ENCODE data around the gene KCNC1.

Gene KCNC1

DNA sequence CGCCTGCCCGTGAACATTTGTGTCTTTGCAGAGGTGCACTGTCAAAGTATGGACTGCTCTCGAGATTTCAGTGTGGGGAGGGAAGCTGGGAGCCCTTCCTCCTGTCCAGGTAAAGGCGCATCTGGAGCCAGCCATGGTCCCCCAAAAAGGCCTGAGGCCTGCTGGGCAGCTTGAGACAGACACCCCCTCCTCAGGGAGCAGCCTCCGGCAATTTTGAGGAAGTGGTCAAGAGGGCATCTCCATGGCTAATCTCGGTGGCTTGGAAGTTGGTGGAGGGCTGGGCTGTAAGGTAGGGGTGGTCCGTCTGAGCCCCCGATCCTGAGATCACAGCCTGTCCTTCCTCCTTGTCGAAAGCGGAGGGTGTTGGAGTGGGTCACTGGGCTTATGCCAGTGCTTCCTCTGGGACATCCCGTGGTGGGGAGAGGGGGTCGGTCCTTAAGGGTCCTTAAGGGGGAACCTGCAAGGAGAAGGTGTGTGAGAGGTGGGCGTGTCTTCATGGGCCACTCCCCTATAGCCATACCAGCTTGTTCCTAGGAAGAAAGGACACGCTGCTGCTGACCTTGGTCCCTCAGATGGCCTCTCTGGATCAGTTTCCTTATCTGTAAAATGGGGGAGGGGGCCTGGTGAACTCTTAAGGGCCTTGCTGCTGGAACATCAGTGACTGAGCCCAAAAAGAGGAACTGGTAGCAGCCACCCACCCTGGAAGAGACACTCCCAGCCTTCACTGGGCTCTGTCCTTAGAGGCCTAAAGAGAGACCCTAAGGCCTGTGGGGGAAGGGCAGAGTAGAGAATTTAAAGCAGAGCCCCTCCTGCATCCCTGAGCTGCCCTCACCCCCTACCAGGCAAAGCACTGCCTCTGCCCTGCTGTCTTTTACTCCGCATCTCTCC is 2.6 kb downstream of the KCNC1 start:
- Histone ChIP-seq H3K9me3 (ENCODE audit: control insufficient read depth in 2 of 2, low read length in 2 of 2) (no peaks in the 10 kb centered on the region), H3K4me1 (ENCODE audit: control insufficient read depth in 2 of 2, insufficient read depth in 2 of 2, low read length in 2 of 2) (no peaks in the 10 kb centered on the region), H3K4me3 (ENCODE audit: low read length in 2 of 2) (no peak overlapping the region), H3K27me3 (ENCODE audit: control insufficient read depth in 2 of 2, insufficient read depth in 2 of 2, low read length in 2 of 2) (peaks cover 43 to 54% of the 10 kb centered on the region in 2 donors), H3K9ac (ENCODE audit: low read depth in 1 of 2, low read length in 2 of 2) (no peak overlapping the region), H3K36me3 (ENCODE audit: control insufficient read depth in 2 of 2, insufficient read depth in 2 of 2, low read length in 2 of 2) (no peaks in the 10 kb centered on the region), H3K27ac (ENCODE audit: low read depth in 2 of 2, low read length in 2 of 2) (no peak overlapping the region)

GRCh38 chr11:17738151-17738973 is 3.8 kb downstream of the KCNC1 start:
- Histone ChIP-seq H3K9me3 (ENCODE audit: control insufficient read depth in 2 of 2, low read length in 2 of 2) (no peaks in the 10 kb centered on the region), H3K4me3 (ENCODE audit: low read length in 2 of 2) (no peak overlapping the region), H3K36me3 (ENCODE audit: control insufficient read depth in 2 of 2, insufficient read depth in 2 of 2, low read length in 2 of 2) (no peaks in the 10 kb centered on the region), H3K27ac (ENCODE audit: low read depth in 2 of 2, low read length in 2 of 2) (no peak overlapping the region), H3K4me1 (ENCODE audit: control insufficient read depth in 2 of 2, insufficient read depth in 2 of 2, low read length in 2 of 2) (no peaks in the 10 kb centered on the region), H3K9ac (ENCODE audit: low read depth in 1 of 2, low read length in 2 of 2) (no peak overlapping the region), H3K27me3 (ENCODE audit: control insufficient read depth in 2 of 2, insufficient read depth in 2 of 2, low read length in 2 of 2) (peaks cover 33 to 42% of the 10 kb centered on the region in 2 donors)

DNA sequence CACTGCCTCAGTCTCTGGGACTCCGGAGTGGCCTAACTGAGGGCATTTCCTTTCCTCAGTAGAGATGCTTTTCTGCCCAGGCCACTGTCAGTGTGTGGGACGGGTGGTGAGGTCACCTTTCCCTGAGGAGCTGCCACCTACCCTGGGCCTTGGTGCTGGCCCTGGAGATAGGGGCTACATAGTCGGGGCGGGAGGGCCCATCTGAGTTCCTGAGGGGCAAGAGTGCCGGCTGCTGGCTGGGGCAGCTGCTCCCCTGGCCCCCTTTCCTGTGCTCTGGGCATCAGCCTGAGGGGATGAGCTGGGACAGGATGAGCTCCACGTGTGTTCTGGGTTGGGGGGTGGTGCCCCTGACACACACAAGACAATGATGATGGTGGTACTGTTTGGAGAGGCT is 5.4 kb downstream of the KCNC1 start:
- H3K27me3 ChIP-seq (ENCODE audit: control insufficient read depth in 2 of 2, insufficient read depth in 2 of 2, low read length in 2 of 2), result peaks cover 24 to 32% of the 10 kb centered on the region in 2 donors
- H3K27ac ChIP-seq (ENCODE audit: low read depth in 2 of 2, low read length in 2 of 2), result no peak overlapping the region
- no peaks in the 10 kb centered on the region for H3K36me3 ChIP-seq (ENCODE audit: control insufficient read depth in 2 of 2, insufficient read depth in 2 of 2, low read length in 2 of 2)
- no peaks in the 10 kb centered on the region for H3K4me1 ChIP-seq (ENCODE audit: control insufficient read depth in 2 of 2, insufficient read depth in 2 of 2, low read length in 2 of 2)
- no peak overlapping the region for H3K4me3 ChIP-seq (ENCODE audit: low read length in 2 of 2)
- no peak overlapping the region for H3K9ac ChIP-seq (ENCODE audit: low read depth in 1 of 2, low read length in 2 of 2)
- H3K9me3 ChIP-seq (ENCODE audit: control insufficient read depth in 2 of 2, low read length in 2 of 2), result no peaks in the 10 kb centered on the region

GRCh38 chr11:17740649-17741235 is 6.2 kb downstream of the KCNC1 start:
- no peaks in the 10 kb centered on the region for H3K9me3 ChIP-seq (ENCODE audit: control insufficient read depth in 2 of 2, low read length in 2 of 2)
- H3K36me3 ChIP-seq (ENCODE audit: control insufficient read depth in 2 of 2, insufficient read depth in 2 of 2, low read length in 2 of 2), result no peaks in the 10 kb centered on the region
- H3K9ac ChIP-seq (ENCODE audit: low read depth in 1 of 2, low read length in 2 of 2), result no peak overlapping the region
- H3K27ac ChIP-seq (ENCODE audit: low read depth in 2 of 2, low read length in 2 of 2), result no peak overlapping the region
- H3K4me1 ChIP-seq (ENCODE audit: control insufficient read depth in 2 of 2, insufficient read depth in 2 of 2, low read length in 2 of 2), result no peaks in the 10 kb centered on the region
- no peak overlapping the region for H3K4me3 ChIP-seq (ENCODE audit: low read length in 2 of 2)
- H3K27me3 ChIP-seq (ENCODE audit: control insufficient read depth in 2 of 2, insufficient read depth in 2 of 2, low read length in 2 of 2), result peaks cover 24 to 28% of the 10 kb centered on the region in 2 donors

- no peaks in the 10 kb centered on the region for H3K9me3 ChIP-seq (ENCODE audit: control insufficient read depth in 2 of 2, low read length in 2 of 2)
- no peak overlapping the region for H3K9ac ChIP-seq (ENCODE audit: low read depth in 1 of 2, low read length in 2 of 2)
- no peaks in the 10 kb centered on the region for H3K36me3 ChIP-seq (ENCODE audit: control insufficient read depth in 2 of 2, insufficient read depth in 2 of 2, low read length in 2 of 2)
- no peaks in the 10 kb centered on the region for H3K4me1 ChIP-seq (ENCODE audit: control insufficient read depth in 2 of 2, insufficient read depth in 2 of 2, low read length in 2 of 2)
- H3K27me3 ChIP-seq (ENCODE audit: control insufficient read depth in 2 of 2, insufficient read depth in 2 of 2, low read length in 2 of 2), result peaks cover 21 to 22% of the 10 kb centered on the region in 2 donors
- H3K4me3 ChIP-seq (ENCODE audit: low read length in 2 of 2), result no peak overlapping the region
- no peak overlapping the region for H3K27ac ChIP-seq (ENCODE audit: low read depth in 2 of 2, low read length in 2 of 2)
Measured at GRCh38 chr11:17741487-17741886, 6.9 kb downstream of the KCNC1 start.

DNA sequence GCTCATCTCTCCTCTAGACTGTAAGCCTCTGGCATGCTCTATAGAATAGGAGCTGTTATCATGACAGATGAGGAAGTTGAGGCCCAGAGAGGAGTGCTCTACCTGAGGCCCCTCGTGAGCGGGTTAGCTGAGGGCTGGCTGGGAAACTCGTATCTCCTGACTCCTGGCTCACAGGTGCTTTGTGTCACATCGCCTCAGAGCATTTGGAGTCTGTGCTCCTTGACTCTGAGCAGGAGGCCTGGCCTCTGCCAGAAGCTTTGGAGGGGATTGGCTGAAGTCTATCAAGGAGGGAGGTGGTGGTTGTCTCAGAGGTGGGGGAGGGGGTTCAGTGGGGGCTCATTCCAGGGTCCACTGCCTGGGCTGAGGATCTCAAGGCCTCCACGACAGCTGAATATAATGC is 7.4 kb downstream of the KCNC1 start:
- H3K27me3 ChIP-seq (ENCODE audit: control insufficient read depth in 2 of 2, insufficient read depth in 2 of 2, low read length in 2 of 2), result peaks cover 17 to 22% of the 10 kb centered on the region in 2 donors
- no peaks in the 10 kb centered on the region for H3K4me1 ChIP-seq (ENCODE audit: control insufficient read depth in 2 of 2, insufficient read depth in 2 of 2, low read length in 2 of 2)
- no peaks in the 10 kb centered on the region for H3K36me3 ChIP-seq (ENCODE audit: control insufficient read depth in 2 of 2, insufficient read depth in 2 of 2, low read length in 2 of 2)
- H3K27ac ChIP-seq (ENCODE audit: low read depth in 2 of 2, low read length in 2 of 2), result no peak overlapping the region
- no peaks in the 10 kb centered on the region for H3K9me3 ChIP-seq (ENCODE audit: control insufficient read depth in 2 of 2, low read length in 2 of 2)
- H3K4me3 ChIP-seq (ENCODE audit: low read length in 2 of 2), result no peak overlapping the region
- no peak overlapping the region for H3K9ac ChIP-seq (ENCODE audit: low read depth in 1 of 2, low read length in 2 of 2)

- no peaks in the 10 kb centered on the region for H3K36me3 ChIP-seq (ENCODE audit: control insufficient read depth in 2 of 2, insufficient read depth in 2 of 2, low read length in 2 of 2)
- H3K4me1 ChIP-seq (ENCODE audit: control insufficient read depth in 2 of 2, insufficient read depth in 2 of 2, low read length in 2 of 2), result no peaks in the 10 kb centered on the region
- no peak overlapping the region for H3K4me3 ChIP-seq (ENCODE audit: low read length in 2 of 2)
- no peak overlapping the region for H3K27ac ChIP-seq (ENCODE audit: low read depth in 2 of 2, low read length in 2 of 2)
- no peaks in the 10 kb centered on the region for H3K9me3 ChIP-seq (ENCODE audit: control insufficient read depth in 2 of 2, low read length in 2 of 2)
- H3K9ac ChIP-seq (ENCODE audit: low read depth in 1 of 2, low read length in 2 of 2), result no peak overlapping the region
- H3K27me3 ChIP-seq (ENCODE audit: control insufficient read depth in 2 of 2, insufficient read depth in 2 of 2, low read length in 2 of 2), result peaks cover 7 to 16% of the 10 kb centered on the region in 2 donors
Measured at GRCh38 chr11:17743026-17743807, 8.6 kb downstream of the KCNC1 start.

GRCh38 chr11:17743808-17744119 is 9.2 kb downstream of the KCNC1 start:
- Histone ChIP-seq H3K4me3 (ENCODE audit: low read length in 2 of 2) (no peak overlapping the region), H3K27ac (ENCODE audit: low read depth in 2 of 2, low read length in 2 of 2) (no peak overlapping the region), H3K9me3 (ENCODE audit: control insufficient read depth in 2 of 2, low read length in 2 of 2) (no peaks in the 10 kb centered on the region), H3K4me1 (ENCODE audit: control insufficient read depth in 2 of 2, insufficient read depth in 2 of 2, low read length in 2 of 2) (no peaks in the 10 kb centered on the region), H3K36me3 (ENCODE audit: control insufficient read depth in 2 of 2, insufficient read depth in 2 of 2, low read length in 2 of 2) (no peaks in the 10 kb centered on the region), H3K27me3 (ENCODE audit: control insufficient read depth in 2 of 2, insufficient read depth in 2 of 2, low read length in 2 of 2) (peaks cover 7 to 13% of the 10 kb centered on the region in 2 donors), H3K9ac (ENCODE audit: low read depth in 1 of 2, low read length in 2 of 2) (no peak overlapping the region)

GRCh38 chr11:17744151-17744940 is 9.8 kb downstream of the KCNC1 start:
- peaks cover 5 to 8% of the 10 kb centered on the region in 2 donors for H3K27me3 ChIP-seq (ENCODE audit: control insufficient read depth in 2 of 2, insufficient read depth in 2 of 2, low read length in 2 of 2)
- H3K27ac ChIP-seq (ENCODE audit: low read depth in 2 of 2, low read length in 2 of 2), result no peak overlapping the region
- H3K9ac ChIP-seq (ENCODE audit: low read depth in 1 of 2, low read length in 2 of 2), result no peak overlapping the region
- H3K9me3 ChIP-seq (ENCODE audit: control insufficient read depth in 2 of 2, low read length in 2 of 2), result no peaks in the 10 kb centered on the region
- no peaks in the 10 kb centered on the region for H3K36me3 ChIP-seq (ENCODE audit: control insufficient read depth in 2 of 2, insufficient read depth in 2 of 2, low read length in 2 of 2)
- H3K4me1 ChIP-seq (ENCODE audit: control insufficient read depth in 2 of 2, insufficient read depth in 2 of 2, low read length in 2 of 2), result no peaks in the 10 kb centered on the region
- no peak overlapping the region for H3K4me3 ChIP-seq (ENCODE audit: low read length in 2 of 2)

All from mucosa of rectum (tissue), 2 donors.